Measurements from ENCODE around the gene TEX52. TPM values are rescaled to one million over a fixed set of nuclear protein-coding genes. Genes with fewer than 3 reads are reported as not detected.

The TEX52 gene
- total RNA-seq, 1 donor from 2014 or later = not detected

GRCh38 chr12:2833327-2833726, 23.5 kb downstream of the TEX52 start:
- DNase-seq (ENCODE audit: low spot score) = no peak

- DNase-seq (ENCODE audit: low spot score) = no peak
Measured at GRCh38 chr12:2832550-2833127, 24.2 kb downstream of the TEX52 start.

- no peak for DNase-seq (ENCODE audit: low spot score)
Measured at GRCh38 chr12:2829275-2829674, 27.6 kb downstream of the TEX52 start.

GRCh38 chr12:2826721-2827515, 29.9 kb downstream of the TEX52 start:
- DNase-seq (ENCODE audit: low spot score) = no peak

GRCh38 chr12:2826036-2826435, 30.8 kb downstream of the TEX52 start:
- DNase-seq (ENCODE audit: low spot score) = no peak

GRCh38 chr12:2825132-2825531, 31.7 kb downstream of the TEX52 start:
- DNase-seq (ENCODE audit: low spot score) = no peak

GRCh38 chr12:2824541-2824940, 32.3 kb downstream of the TEX52 start:
- no peak for DNase-seq (ENCODE audit: low spot score)

GRCh38 chr12:2823483-2823882, 33.4 kb downstream of the TEX52 start:
- no peak for DNase-seq (ENCODE audit: low spot score)

GRCh38 chr12:2820432-2820831, 36.4 kb downstream of the TEX52 start:
- DNase-seq (ENCODE audit: low spot score) = no peak

GRCh38 chr12:2819810-2820209, 37.0 kb downstream of the TEX52 start:
- no peak for DNase-seq (ENCODE audit: low spot score)

GRCh38 chr12:2813214-2814185, 43.3 kb downstream of the TEX52 start:
- DNase-seq (ENCODE audit: low spot score) = no peak

- DNase-seq (ENCODE audit: low spot score) = peak; percentile 97
Measured at GRCh38 chr12:2812290-2813213, 44.3 kb downstream of the TEX52 start, which contains the start of gene ITFG2. Gene ITFG2 (plus strand): TSS chr12:2812668. CDS start chr12:2812761, 93 bp downstream.

GRCh38 chr12:2811801-2812200, 45.0 kb downstream of the TEX52 start:
- DNase-seq (ENCODE audit: low spot score) = no peak

GRCh38 chr12:2806700-2807099, 50.1 kb downstream of the TEX52 start:
- no peak for DNase-seq (ENCODE audit: low spot score)

- no peak for DNase-seq (ENCODE audit: low spot score)
Measured at GRCh38 chr12:2805143-2805520, 51.7 kb downstream of the TEX52 start.

- peak; percentile 84 for DNase-seq (ENCODE audit: low spot score)
Measured at GRCh38 chr12:2804393-2805142, 52.3 kb downstream of the TEX52 start.

- DNase-seq (ENCODE audit: low spot score) = peak; percentile 62
Measured at GRCh38 chr12:2803635-2804392, 53.0 kb downstream of the TEX52 start.

- peak; percentile 83 for DNase-seq (ENCODE audit: low spot score)
Measured at GRCh38 chr12:2801044-2801783, 55.6 kb downstream of the TEX52 start.

Data from mesenteric fat pad (tissue), 1 donor.